GM18951 (cell line): ENCODE results near the gene NACA2.

Source experiments
- POLR2A ChIP-seq: IDR thresholded peaks from 4 replicates; pipeline ENCODE4 v1.6.1; 2011; ENCODE audit warnings: mild to moderate bottlenecking; ENCODE audit not compliant: insufficient read length, insufficient read depth; ENCODE audit errors: extremely low read depth
- in situ Hi-C: fragments of 300-500 bp; cut with MboI; formaldehyde crosslinking; loops from one replicate; pipeline ENCODE4 v1.12.0; 2022; ENCODE audit warnings: low sequenced_read_pairs, mixed read lengths, inconsistent platforms; ENCODE audit not compliant: unreplicated experiment

NACA2 gene

DNA sequence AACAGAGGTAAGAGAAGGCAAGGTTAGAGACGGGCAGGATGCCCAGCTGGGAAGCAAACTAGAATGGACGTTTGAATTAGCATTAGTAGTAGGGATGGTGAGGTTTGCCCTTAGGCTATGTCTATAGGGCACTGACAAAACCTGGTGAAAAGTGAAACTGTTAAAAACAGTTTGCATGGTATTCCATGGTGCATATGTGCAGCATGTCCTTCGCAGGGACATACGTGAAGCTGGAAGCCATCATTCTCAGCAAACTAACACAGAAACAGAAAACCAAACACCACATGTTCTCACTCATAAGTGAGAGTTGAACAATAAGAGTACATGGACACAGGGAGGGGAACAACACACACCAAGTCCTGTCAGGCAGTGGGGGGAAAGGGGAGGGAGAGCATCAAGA, 25.8 kb downstream of the NACA2 start:
- in situ Hi-C loops, result no loop called here
- TF ChIP-seq POLR2A, result no peak

DNA sequence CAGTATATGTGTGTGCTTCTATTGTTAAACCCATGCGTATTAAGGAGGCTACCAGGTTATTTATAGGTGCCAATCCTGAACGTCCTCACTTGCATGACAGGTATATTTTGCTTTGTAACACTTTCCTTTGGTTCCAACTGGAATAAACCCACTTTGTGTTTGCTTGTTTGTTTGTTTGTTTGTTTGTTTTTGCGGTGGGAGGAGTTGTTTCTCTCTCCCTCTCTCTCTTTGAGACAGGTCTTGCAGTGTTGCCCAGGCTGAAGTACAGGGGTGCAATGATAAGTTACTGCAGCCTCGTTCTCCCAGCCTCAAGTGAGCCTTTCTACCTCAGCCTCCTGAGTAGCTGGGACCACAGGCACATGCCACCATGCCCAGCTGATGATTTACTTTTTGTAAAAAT, 28.7 kb downstream of the NACA2 start:
- in situ Hi-C loops, result no loop called here

DNA sequence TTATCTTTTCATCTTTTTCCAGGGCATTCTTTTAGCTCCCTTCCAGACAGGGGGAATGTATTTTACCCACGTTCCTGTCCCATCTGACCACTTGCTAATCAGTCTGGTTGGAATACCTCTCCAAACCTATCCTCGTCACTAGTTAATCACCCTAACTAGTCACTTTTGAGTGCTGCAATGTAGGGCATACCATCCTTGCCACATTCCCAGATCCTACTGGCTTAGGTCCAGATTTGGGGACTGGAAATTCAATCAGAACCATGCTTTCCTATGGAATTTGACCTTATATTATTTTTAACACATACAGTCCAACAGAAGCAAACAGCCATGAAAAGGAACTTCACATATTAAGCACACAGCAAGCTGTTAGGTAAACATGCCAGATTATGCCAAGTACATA, 29.7 kb downstream of the NACA2 start:
- in situ Hi-C loops, result no loop called here
- no peak for TF ChIP-seq POLR2A

More for the DNA sequence above, 28.7 kb downstream of the NACA2 start:
- TF ChIP-seq POLR2A, result no peak

DNA sequence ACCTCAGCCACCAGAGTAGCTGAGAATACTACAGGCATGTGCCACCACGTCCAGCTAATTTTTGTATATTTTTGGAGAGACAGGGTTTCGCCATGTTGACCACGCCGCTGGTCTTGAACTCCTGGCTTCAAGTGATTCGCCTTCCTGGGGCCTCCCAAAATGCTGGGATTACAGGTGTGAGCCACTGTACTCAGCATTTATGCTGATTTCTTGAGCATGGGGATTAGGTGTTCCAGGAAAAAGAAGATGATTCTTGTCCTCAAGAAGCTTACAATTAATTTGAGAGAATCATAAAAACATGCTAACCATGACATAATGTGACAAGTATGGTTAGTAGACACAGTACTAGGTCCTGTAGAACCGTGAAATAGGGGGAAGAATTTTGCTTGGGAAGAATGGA, 30.9 kb downstream of the NACA2 start:
- no peak for TF ChIP-seq POLR2A
- in situ Hi-C loops, result no loop called here

DNA sequence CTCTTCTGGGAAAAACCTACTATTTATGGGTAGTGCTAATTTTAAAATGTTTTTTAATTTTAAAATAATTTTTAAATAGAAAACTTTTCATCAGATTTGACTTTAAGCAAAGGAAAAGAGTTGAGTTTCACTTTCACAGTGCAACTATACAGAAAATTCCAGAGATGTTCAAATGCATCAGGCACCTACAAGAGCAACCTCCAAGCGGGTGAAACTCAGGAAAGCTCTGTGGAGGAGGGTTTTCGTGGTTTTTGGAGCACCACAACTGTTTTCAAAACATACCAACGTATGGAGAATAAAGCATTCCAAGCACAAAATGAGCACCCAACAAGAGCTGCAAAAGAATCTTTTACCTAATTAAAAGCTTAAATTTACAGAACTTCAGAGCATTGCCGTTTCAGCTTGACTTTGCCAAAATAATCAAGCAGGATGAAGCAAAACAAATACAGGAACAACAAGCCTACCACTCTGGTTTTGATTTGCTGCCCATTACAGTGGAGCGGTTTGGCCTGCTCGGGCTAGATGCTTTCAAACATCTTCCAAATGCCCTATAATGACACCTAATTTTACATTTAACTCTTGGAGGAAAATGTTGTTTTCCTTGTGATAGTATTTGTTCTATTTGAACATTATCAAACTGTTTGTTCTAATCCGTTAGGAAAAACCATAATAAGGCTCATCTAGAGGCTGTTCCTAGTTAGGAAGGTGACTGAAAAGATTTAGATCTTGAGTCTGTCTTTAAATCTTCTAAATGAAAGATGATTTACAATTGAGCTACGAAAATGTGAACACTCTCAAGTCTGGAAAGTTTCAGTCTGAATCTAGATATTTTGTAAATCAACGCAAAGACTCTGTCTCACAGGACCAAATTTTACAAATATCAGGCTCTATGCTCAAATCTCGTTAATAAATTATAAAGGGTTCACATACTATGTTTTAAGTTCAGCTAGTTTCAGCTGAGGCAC, 34.5 kb downstream of the NACA2 start:
- in situ Hi-C loops, result loop anchor here (10.0 kb wide), 1 partner anchor 592 kb away; no protein-coding TSS in a partner anchor

DNA sequence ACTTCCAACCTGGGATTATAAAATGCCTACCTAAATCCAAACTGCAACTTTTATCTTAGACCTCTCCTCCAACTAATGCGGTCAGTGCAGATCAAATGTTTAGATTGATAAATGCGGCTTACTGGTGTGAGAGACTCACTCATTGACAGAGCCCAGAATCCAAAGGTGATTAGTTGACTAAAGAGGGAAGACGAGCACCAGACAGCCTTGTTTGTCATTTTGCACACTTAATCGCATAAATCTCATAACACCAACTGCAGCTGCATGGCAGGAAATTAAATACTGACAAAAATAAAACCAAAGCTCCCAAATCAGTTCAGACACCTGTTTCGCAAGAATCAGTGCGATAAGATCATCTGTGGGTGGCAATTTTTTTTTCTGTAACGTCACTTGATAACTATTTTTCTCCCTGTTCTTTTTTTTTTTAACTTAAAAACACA, 35.9 kb downstream of the NACA2 start:
- TF ChIP-seq POLR2A, result no peak
- in situ Hi-C loops, result loop anchor here (10.0 kb wide), 1 partner anchor 590 kb away; no protein-coding TSS in a partner anchor

More for the DNA sequence above, 34.5 kb downstream of the NACA2 start:
- TF ChIP-seq POLR2A, result no peak

DNA sequence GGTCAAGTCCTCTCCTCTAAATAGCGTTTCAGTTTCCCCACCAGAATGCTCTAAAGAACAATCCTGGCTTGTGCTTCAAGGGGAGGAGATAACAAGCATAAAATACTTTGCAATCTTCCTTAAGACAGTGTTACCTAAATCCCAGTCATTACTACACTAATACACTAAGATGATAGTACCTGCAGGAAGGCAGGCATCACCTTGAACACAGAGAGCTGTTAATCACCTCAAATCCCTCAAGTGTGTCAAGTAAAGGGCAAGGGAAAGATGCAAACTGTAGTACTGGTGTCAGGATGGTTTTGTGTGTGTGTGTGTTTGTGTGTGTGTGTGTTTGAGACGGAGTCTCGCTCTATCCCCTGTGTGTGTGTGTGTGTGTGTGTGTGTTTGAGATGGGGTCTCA, 36.8 kb downstream of the NACA2 start:
- in situ Hi-C loops, result loop anchor here (10.0 kb wide), 1 partner anchor 589 kb away; no protein-coding TSS in a partner anchor
- no peak for TF ChIP-seq POLR2A

DNA sequence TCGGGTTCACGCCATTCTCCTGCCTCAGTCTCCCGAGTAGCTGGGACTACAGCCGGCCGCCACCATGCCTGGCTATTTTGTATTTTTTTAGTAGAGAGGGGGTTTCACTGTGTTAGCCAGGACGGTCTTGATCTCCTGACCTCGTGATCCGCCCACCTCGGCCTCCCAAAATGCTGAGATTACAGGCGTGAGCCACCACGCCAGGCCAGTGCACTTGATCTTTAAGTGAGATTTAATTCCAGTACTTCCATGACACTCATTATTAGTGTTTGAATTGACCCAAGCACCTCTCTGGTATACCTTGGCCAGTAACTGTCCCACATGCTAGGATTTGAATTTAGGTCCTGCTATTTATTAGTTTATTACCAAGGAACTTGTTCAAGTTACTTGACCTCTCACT, 38.5 kb downstream of the NACA2 start:
- in situ Hi-C loops, result loop anchor here (10.0 kb wide), 1 partner anchor 588 kb away; no protein-coding TSS in a partner anchor

DNA sequence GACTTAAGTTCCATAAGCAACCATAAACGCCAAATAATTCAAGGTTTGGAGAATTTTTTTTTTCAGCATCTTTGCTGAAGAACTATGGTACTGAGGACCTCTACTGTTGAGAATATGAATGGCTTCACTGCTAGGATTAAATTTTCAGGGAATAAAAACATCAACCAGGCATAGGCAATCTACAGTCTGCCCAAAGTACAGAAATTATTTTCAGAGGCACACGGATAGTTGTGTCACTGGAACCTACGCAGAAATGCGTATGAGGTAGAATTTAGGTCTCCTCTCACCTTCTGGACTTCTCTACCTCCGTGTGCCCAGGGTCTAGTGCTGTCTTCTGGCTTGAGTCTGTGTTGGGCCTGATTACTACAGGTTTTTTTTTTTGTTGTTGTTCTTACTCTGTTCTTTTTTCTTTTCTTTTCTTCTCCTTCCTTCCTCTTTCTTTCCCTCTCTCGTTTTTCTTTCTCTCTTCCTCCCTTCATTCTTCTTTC, 39.7 kb downstream of the NACA2 start:
- TF ChIP-seq POLR2A, result no peak
- in situ Hi-C loops, result loop anchor here (10.0 kb wide), 1 partner anchor 586 kb away; no protein-coding TSS in a partner anchor

DNA sequence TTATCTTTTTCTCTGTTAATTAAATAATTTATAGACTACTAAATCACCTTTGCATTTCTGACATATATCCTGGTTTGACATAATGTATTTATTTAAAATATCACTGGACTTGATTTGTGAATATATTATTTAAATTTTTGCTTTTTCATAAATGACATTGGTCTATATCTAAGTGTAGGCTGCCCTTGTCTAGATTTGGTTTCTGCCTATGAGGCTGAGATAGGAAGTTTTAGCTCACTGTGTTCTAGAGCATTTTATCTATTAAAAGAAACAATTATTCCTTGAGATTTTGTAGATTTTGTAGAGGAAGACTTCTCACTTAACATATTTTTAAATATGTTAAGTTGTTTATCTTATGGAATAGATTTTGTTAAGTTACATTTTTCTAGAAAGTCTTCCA, 43.9 kb downstream of the NACA2 start:
- in situ Hi-C loops, result no loop called here
- no peak for TF ChIP-seq POLR2A

DNA sequence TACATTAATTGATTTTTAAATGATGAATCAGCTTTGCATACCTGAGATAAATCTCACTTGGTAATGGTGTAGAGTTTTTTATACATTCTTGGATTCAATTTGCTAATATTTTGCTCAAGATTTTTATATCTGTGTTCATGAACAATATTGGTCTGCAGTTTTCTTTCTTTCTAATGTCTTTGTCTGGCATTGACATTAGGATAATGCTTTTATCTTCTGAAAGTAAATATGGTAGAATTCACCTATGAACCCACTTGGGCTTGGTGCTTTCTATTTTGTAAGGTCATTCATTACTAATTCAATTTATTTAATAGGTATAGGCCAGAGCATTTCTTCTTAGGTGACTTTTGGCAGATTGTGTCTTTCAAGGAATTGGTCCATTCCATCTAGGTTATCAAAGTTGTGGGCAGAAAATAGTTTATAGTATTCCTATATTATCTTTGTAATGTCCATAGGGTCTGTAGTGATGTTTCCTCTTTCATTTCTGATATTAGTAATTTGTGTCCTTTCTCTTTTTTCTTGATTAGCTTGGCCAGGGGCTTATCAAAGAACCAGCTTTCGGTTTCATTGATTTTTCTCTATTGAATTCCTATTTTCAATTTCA, 45.6 kb downstream of the NACA2 start:
- in situ Hi-C loops, result no loop called here
- TF ChIP-seq POLR2A, result no peak

DNA sequence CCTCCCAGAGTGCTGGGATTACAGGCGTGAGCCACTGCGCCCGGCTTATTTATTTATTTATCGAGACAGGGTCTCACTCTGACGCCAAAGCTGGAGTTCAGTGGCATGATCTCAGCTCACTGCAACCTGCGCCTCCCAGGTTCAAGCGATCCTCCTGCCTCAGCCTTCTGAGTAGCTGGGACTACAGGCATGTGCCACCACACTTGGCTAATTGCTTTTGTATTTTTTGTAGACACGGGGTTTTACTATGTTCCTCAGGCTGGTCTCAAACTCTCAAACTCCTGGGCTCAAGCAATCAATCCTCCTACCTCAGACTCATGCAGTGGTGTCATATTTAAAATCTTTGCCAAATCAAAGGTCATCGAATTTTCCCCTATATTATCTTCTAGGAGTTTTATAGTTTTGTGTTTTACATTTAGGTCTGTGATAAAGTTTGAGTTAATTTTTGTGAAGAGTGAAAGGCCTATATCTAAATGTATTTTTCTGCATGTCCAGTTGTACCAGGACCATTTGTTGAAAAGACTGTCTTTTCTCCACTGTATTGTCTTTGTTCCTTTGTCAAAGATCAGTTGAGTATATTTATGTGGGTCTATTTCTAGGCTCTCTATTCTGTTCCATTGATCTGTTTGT, 47.1 kb downstream of the NACA2 start:
- in situ Hi-C loops, result no loop called here

DNA sequence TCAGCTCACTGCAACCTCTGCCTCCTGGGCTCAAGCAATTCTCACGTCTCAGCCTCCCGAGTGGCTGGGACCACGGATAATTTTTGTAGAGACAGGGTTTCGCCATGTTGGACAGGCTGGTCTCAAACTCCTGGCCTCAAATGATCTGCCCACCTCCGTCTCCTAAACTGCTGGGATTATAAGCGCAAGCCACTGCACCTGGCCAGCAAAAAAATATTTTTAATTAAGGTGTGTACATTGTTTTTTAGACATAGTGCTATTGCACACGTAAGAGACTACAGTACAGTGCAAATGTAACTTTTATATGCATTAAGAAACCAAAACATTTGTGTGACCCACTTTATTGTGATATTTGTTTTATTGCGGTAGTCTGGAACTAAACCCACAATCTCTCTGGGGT, 49.0 kb downstream of the NACA2 start:
- no peak for TF ChIP-seq POLR2A
- in situ Hi-C loops, result no loop called here

More for the DNA sequence above, 47.1 kb downstream of the NACA2 start:
- no peak for TF ChIP-seq POLR2A
